ENCODE measurements around the gene PPP2R2C.

DNA sequence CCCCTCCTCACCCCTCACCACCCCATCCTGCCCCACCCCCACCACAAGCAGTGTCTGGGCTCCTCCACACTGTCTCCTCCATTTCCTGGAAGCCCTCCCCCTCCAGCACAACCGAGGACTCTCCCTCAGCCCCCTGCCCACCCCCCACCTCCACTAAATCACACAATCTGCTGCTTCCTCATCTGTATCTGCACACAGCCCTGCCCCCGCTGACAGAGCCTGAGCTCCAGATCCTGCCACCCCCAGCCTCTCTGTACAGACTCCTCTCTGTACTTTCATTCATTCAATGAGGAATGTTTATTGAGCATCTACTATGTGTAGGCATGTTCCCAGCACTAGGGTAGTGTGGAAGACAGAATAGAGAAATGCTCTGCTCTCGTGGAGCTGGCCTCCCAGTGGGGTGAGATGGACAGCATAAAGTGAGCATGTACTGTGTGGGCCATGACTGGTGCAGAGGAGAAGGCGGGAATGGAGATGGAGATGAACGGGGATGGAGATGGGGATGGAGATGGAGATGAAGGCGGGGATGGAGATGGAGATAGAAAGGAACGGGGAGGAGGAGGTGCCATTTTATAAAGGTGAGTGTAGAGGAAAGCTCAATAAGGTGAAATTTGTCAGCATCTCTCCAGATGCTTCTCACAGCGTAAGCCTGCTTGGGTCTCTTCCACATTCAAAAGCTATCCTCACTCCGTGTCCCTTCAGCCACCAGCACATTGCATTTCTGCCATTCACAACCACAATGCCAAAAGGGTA lies 2.5 kb upstream of the PPP2R2C start:
- TF ChIP-seq CTCF (conservative IDR thresholded peaks at IDR 0.05 in 1 of 2, IDR thresholded peaks at IDR 0.05 in 1 of 2; ENCODE audit: low read depth in 1 of 2, low read length in 2 of 2) (no peak), EZH2 (IDR thresholded peaks at IDR 0.05; ENCODE audit: low read length, missing control alignments) (no peak)
